ENCODE data around the gene KCNK18. TPM values are rescaled to one million over a fixed set of nuclear protein-coding genes. Genes with fewer than 3 reads are reported as not detected.

The KCNK18 gene
- total RNA-seq, 1 experiment from 2014 or later: not detected

GRCh38 chr10:117168729-117169128, 28.6 kb upstream of the KCNK18 start:
- H3K18ac ChIP-seq (ENCODE audit: insufficient read length, low read depth, low read length): no peak overlapping the region
- no peak overlapping the region for H2BK20ac ChIP-seq (ENCODE audit: low read depth, low read length, poor library complexity, severe bottlenecking)
- H3K4me3 Mint-ChIP-seq: peak overlapping the region; percentile 50 to 80
- no peak overlapping the region for H3K4ac ChIP-seq (ENCODE audit: low read depth, low read length)
- H3K79me1 ChIP-seq (ENCODE audit: insufficient read depth, low read depth, low read length, poor library complexity, severe bottlenecking): no peaks in the 10 kb centered on the region
- WGBS (ENCODE audit: extremely low coverage, insufficient read length, low lambda C conversion rate): no CpG with 5 or more reads among the region's 25 CpGs
- no peak overlapping the region for H3T11ph ChIP-seq (ENCODE audit: low read length)
- TF ChIP-seq CTCF (conservative IDR thresholded peaks at IDR 0.05): no peak
- H3K79me2 ChIP-seq (ENCODE audit: insufficient read depth, low read length): no peaks in the 10 kb centered on the region
- H3K27me3 Mint-ChIP-seq (ENCODE audit: low read depth): peaks cover 100% of the 10 kb centered on the region
- peaks cover 0 to 4% of the 10 kb centered on the region in 2 experiments; a peak in 1 of 5 replicates for H3K9me3 Mint-ChIP-seq
- no peak overlapping the region for H3K27ac ChIP-seq (ENCODE audit: insufficient read length, low read depth, low read length)
- DNase-seq: peak; percentile 46
- H4K91ac ChIP-seq (ENCODE audit: insufficient read length, low read depth, low read length): no peak overlapping the region
- no peak overlapping the region for H3K23ac ChIP-seq (ENCODE audit: insufficient read length, low read depth, low read length)
- no peak overlapping the region for H4K5ac ChIP-seq (ENCODE audit: insufficient read length, low read depth, low read length)
- H3K36me3 Mint-ChIP-seq (ENCODE audit: insufficient read depth in 1 of 3, low read depth in 3 of 3): no peaks in the 10 kb centered on the region; a peak in 1 of 7 replicates
- H3K27me3 ChIP-seq (ENCODE audit: insufficient read depth, low read length): peaks cover 90% of the 10 kb centered on the region
- peak overlapping the region; percentile 47 for H3K4me2 ChIP-seq (ENCODE audit: insufficient read depth, insufficient read length, low read length)
- H4K8ac ChIP-seq (replicated peaks; ENCODE audit: insufficient read length, low read depth, low read length): no peak overlapping the region
- no peak overlapping the region for H2BK12ac ChIP-seq (ENCODE audit: insufficient read length, low read depth, low read length)
- peaks cover 13% of the 10 kb centered on the region for H3K23me2 ChIP-seq (ENCODE audit: insufficient read length, low read depth, low read length, poor library complexity, severe bottlenecking)
- H2BK15ac ChIP-seq (ENCODE audit: low read depth, low read length): no peak overlapping the region
- H2BK120ac ChIP-seq (ENCODE audit: low read depth, low read length, poor library complexity, severe bottlenecking): no peak overlapping the region
- H2BK5ac ChIP-seq (ENCODE audit: insufficient read length, low read length): no peak overlapping the region
- no peak overlapping the region for H3K9ac ChIP-seq (ENCODE audit: extremely low read depth, insufficient read length, low read length)
- no peak overlapping the region for H3K27ac Mint-ChIP-seq
- H3K4me1 ChIP-seq (ENCODE audit: insufficient read depth, low read length): no peaks in the 10 kb centered on the region
- H3K4me1 Mint-ChIP-seq: peaks cover 9 to 36% of the 10 kb centered on the region in 2 experiments; a peak in 3 of 4 replicates
- H3K9me3 ChIP-seq (ENCODE audit: control insufficient read depth, low read depth, low read length): no peaks in the 10 kb centered on the region
- no peak overlapping the region for H3K14ac ChIP-seq (ENCODE audit: insufficient read depth, low read length)
- no peak overlapping the region for H3K56ac ChIP-seq (ENCODE audit: insufficient read length, low read depth, low read length)
- no peaks in the 10 kb centered on the region for H4K20me1 ChIP-seq (ENCODE audit: control insufficient read depth, insufficient read depth, insufficient read length)
- no peak overlapping the region for H2AK5ac ChIP-seq (ENCODE audit: insufficient read length, low read length)
- H2AFZ ChIP-seq (ENCODE audit: low read length): no peak overlapping the region

Data from H9 (cell line).